AG08396 (cell line): Measurements from ENCODE around the gene PGP.

Experiments used
- DNase-seq: peaks from one replicate; pipeline ENCODE4 v3.0.0; 2012; ENCODE audit warnings: low spot score, mixed read lengths

PGP gene

DNA sequence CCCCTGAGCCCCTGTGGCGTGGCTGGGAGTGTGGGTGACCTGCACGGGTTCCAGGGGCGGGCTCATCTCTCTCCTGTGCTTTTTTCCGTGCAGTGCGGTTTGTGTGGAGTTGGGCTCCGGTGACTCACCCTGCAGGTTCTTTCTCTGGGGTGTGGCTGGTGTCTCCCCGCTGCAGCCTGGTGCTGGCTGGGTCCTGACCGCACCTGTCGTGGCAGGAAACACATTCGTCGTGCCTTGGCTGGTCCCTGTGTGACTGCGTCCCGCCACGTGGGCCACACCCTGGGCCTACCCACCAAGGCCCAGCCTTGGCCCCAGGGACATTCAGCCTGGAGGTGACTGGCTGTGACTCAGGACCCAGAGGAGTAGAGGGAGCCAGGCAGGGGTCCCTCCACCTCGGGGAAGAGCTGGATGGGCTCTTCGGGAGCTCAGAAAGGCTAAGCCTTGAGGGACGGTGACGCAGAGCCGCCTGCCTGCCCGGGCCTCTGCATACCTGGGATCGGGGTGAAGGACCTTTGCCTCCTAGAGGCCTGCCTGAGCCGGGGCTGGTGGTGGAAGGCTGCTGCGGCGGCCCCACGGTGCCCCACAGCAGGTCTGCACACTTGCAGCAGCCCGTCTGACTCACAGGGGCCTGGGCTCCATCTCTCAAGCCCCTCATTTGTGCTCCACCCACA lies 51.3 kb downstream of the PGP start:
- no peak for DNase-seq

DNA sequence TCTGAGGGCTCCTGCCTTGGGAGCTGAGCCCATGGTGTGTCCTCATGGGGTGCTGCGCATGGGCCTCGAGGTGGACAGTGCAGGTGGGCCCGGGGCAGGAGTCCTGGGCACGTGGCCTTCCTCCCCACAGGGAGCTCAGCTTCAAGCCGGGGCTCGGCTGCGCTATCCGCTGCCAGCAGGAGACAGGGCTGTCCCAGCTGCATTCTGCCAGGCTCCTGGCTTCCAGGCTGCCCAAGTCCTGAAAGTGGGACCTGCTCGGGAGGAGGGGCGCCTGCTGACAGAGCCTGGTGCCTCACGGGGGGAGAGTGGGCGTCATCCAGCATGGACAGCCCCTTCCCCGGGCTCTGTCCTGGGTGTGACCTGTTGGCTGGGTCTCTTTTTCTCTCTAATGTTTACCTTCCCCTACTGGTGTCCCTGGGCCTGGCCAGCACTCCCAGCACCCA lies 51.9 kb downstream of the PGP start:
- no peak for DNase-seq

DNA sequence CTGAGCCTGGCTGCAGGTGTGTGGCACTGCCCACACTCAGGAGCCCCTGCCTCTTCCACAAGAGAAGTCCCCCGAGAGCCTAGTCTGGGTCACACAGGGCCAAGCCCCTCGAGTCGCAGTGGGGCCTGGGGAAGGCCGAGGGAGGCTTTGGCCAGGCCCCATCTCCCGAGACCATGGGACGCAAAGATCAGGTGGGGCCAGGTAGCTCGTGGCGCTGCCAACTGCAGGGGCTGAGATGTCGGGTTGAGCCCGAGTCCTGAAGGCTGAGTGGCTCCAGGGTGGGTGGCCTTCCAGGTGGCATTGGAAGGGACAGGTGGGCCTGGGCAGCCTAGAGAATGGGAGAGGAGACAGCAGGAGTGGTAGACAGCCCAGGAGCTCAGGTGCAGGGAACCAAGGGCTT lies 52.7 kb downstream of the PGP start:
- DNase-seq: no peak
